Thyroid gland (tissue), 4 donors: Measurements from ENCODE around the gene GCNT2. TPM values are rescaled to one million over a fixed set of nuclear protein-coding genes. Genes with fewer than 3 reads are reported as not detected.
A peak's percentile ranks its signal among the peaks of the same experiment; 100 is the strongest.

Source experiments
- DNase-seq, 2 donors: peaks; one replicate each; pipeline ENCODE4 v3.0.0-alpha.2; 2019
- H3K27ac ChIP-seq, 3 donors: fragments of 200-600 bp; sonication (generic); 1 replicate in 2 of 3; 2 replicates in 1 of 3; pipeline ENCODE4 v1.5.1; 2016 to 2019; ENCODE audit warnings: mild to moderate bottlenecking in 1 of 3, moderate library complexity in 1 of 3
- H3K27me3 ChIP-seq: fragments of 200-600 bp; sonication (generic); one replicate; pipeline ENCODE4 v1.5.1; 2019
- H3K36me3 ChIP-seq, 2 donors: fragments of 200-600 bp; sonication (generic); one replicate each; pipeline ENCODE4 v1.5.1; 2016 to 2019
- H3K4me1 ChIP-seq, 2 donors: fragments of 200-600 bp; sonication (generic); one replicate each; pipeline ENCODE4 v1.5.1; 2017 to 2019
- H3K4me3 ChIP-seq, 3 donors: fragments of 200-600 bp; sonication (generic); replicated peaks in 1 of 3; 1 replicate in 2 of 3; 2 replicates in 1 of 3; pipeline ENCODE4 v1.5.1; 2016; ENCODE audit warnings: mild to moderate bottlenecking in 1 of 3
- H3K9me3 ChIP-seq: fragments of 200-600 bp; sonication (generic); one replicate; pipeline ENCODE4 v1.5.1; 2017
- POLR2A ChIP-seq, 2 donors: fragments of 450-650 bp; IDR thresholded peaks; one replicate each; pipeline ENCODE4 v1.6.1; 2017; ENCODE audit warnings: antibody characterized with exemption in 2 of 2, mild to moderate bottlenecking in 2 of 2, moderate library complexity in 1 of 2
- WGBS, 2 donors: methylation state at CpG; one replicate each; pipeline ENCODE4 v1.1.5; 2017; 5-methylcytosine and 5-hydroxymethylcytosine counted together
- intact Hi-C: fragments of 100-400 bp; cut with DNase I; formaldehyde crosslinking; loops from one replicate; pipeline ENCODE4 v1.15.1; 2023
- total RNA-seq, 4 donors: library from RNA; depleted of rRNA; stranded (reverse); fragments of >200 nt; gene quantifications; one replicate each; pipeline ENCODE4 v1.2.3, GENCODE V29; 2016
- TF ChIP-seq, protein P1 (sequence below), 6 experiments: fragments of 200-600 bp in 3 of 6; fragments of 450-650 bp in 3 of 6; sonication (generic) in 3 of 6; IDR thresholded peaks; one replicate each; pipeline ENCODE4 v1.5.1; 2016 to 2019; ENCODE audit warnings: antibody characterized with exemption in 6 of 6, mild to moderate bottlenecking in 2 of 6, inconsistent platforms in 1 of 6, moderate library complexity in 1 of 6

The GCNT2 gene
- total RNA-seq, 4 donors from 2014 or later: 4.0 to 9.8 (median 8.0) TPM

DNA sequence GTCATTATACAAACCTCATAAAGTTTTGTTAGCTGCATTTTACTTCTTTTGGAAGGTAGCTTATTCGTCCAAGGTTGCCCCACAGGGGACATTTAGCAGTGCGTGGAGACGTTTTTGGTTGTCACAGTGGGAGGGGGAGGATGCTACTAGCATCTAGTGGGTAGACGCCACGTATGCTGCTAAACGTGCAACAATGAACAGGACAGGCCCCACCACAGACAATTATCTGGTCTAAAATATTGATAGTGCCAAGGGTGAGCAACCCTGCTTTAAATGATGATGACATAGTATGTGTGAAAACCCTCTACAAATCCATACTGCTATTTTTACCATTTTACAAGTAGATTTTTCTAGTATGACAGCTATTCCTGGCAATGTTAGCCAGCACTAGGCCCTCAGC, 13.9 kb upstream of the GCNT2 start:
- intact Hi-C loops: no loop called here
- H3K9me3 ChIP-seq: no peaks in the 10 kb centered on the region
- WGBS, 2 donors: 73 to 84% methylated on average over 6 of the region's 6 CpGs

GRCh38 chr6:10507715-10508114, 13.4 kb upstream of the GCNT2 start:
- Histone ChIP-seq H3K27me3 (no peaks in the 10 kb centered on the region), H3K4me3 (no peak overlapping the region), H3K27ac (no peak overlapping the region), H3K4me1 (peaks cover 7% of the 10 kb centered on the region in 2 donors), H3K36me3 (no peaks in the 10 kb centered on the region), H3K9me3 (no peaks in the 10 kb centered on the region)
- DNase-seq: no peak
- no peak for TF ChIP-seq POLR2A (IDR thresholded peaks at IDR 0.05)
- TF ChIP-seq, protein P1, sequence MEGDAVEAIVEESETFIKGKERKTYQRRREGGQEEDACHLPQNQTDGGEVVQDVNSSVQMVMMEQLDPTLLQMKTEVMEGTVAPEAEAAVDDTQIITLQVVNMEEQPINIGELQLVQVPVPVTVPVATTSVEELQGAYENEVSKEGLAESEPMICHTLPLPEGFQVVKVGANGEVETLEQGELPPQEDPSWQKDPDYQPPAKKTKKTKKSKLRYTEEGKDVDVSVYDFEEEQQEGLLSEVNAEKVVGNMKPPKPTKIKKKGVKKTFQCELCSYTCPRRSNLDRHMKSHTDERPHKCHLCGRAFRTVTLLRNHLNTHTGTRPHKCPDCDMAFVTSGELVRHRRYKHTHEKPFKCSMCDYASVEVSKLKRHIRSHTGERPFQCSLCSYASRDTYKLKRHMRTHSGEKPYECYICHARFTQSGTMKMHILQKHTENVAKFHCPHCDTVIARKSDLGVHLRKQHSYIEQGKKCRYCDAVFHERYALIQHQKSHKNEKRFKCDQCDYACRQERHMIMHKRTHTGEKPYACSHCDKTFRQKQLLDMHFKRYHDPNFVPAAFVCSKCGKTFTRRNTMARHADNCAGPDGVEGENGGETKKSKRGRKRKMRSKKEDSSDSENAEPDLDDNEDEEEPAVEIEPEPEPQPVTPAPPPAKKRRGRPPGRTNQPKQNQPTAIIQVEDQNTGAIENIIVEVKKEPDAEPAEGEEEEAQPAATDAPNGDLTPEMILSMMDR (IDR thresholded peaks at IDR 0.05): no peak
- 85 to 90% methylated on average over 5 of the region's 5 CpGs for WGBS, 2 donors
- intact Hi-C loops: no loop called here

More for the DNA sequence above, 13.9 kb upstream of the GCNT2 start:
- H3K27me3 ChIP-seq: no peaks in the 10 kb centered on the region
- DNase-seq: no peak
- TF ChIP-seq POLR2A (IDR thresholded peaks at IDR 0.05): no peak
- no peak overlapping the region for H3K4me3 ChIP-seq
- no peaks in the 10 kb centered on the region for H3K36me3 ChIP-seq
- peaks cover 7% of the 10 kb centered on the region in 2 donors for H3K4me1 ChIP-seq
- no peak overlapping the region for H3K27ac ChIP-seq

DNA sequence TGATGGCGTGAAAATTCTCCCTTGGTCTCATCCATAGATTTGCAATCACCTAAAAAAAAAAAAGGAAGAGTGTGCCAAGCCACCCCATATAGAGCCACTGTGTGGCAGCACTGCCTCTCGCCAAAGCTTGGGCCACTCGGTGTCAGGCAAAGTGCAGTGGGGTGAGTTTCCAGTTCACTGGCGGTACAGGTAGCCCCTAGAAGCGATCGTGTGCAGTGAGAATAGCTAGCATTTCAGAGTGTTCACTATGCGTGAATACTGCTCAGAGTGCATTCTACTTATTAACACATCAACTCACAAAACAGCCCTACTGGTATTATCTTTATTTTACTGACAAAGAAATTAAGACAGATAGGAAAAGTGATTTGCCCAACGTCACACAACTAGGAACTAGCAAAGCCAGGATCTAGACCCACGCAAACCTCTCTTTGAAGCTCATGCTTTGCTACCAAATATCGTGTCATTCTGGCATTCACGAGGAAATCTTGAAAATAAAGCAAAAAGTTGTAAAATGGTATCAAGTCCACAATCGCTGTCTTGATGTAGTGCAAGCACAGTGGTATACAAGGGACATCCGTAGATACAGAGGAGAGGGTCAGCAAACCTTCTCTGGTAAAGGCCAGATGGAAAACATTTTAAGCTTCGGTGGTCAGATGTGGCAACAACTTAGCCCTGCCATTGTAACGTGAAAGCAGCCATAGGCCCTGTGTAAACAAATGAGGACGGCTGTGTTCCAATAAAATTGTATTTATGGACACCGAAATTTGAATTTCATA, 10.4 kb upstream of the GCNT2 start:
- Histone ChIP-seq H3K36me3 (no peaks in the 10 kb centered on the region), H3K4me1 (peaks cover 7% of the 10 kb centered on the region in 2 donors), H3K9me3 (no peaks in the 10 kb centered on the region), H3K27me3 (no peaks in the 10 kb centered on the region), H3K4me3 (no peak overlapping the region), H3K27ac (peak overlapping the region; percentile 9 to 66 (median 10))
- 31 to 37% methylated on average over 17 of the region's 17 CpGs for WGBS, 2 donors
- TF ChIP-seq, protein P1 (IDR thresholded peaks at IDR 0.05): peak in 4 of 6 experiments; percentile 65 to 93 (median 78)
- no peak for TF ChIP-seq POLR2A (IDR thresholded peaks at IDR 0.05)
- peak; percentile 83 to 86 for DNase-seq
- intact Hi-C loops: loop anchor here (10.0 kb wide), 1 partner anchor 184 kb away; the partner anchor contains the start of genes C6orf52 and PAK1IP1

DNA sequence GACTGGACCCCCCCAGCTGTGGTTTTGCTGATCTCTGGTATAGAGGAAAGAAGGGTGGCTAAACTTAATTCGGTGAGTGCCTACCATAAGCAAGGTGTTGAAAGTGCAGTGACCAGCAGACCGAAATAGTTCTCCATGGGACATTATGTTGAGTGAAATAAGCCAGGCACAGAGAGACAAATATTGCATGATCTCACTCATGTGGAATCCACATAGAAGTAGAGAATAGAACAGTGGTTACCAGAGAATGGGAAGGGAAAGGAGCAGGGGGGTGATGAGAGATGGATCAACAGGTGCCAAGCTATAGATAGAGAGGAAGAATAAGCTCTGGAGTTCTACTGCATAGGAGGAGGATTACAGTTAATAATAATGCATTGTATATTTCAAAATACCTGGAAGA, 9.7 kb upstream of the GCNT2 start:
- peaks cover 7% of the 10 kb centered on the region in 2 donors for H3K4me1 ChIP-seq
- 34 to 41% methylated on average over 2 of the region's 2 CpGs for WGBS, 2 donors
- H3K27me3 ChIP-seq: no peaks in the 10 kb centered on the region
- no peaks in the 10 kb centered on the region for H3K9me3 ChIP-seq
- intact Hi-C loops: loop anchor here (10.0 kb wide), 1 partner anchor 183 kb away; the partner anchor contains the start of genes C6orf52 and PAK1IP1
- no peak overlapping the region for H3K4me3 ChIP-seq
- TF ChIP-seq, protein P1 (IDR thresholded peaks at IDR 0.05): no peak
- no peak for TF ChIP-seq POLR2A (IDR thresholded peaks at IDR 0.05)
- H3K36me3 ChIP-seq: no peaks in the 10 kb centered on the region
- peak in 1 of 2 donors; percentile 8 for DNase-seq
- peak overlapping the region; percentile 7 to 66 (median 10) for H3K27ac ChIP-seq

- Histone ChIP-seq H3K4me3 (no peak overlapping the region), H3K9me3 (no peaks in the 10 kb centered on the region), H3K4me1 (peaks cover 7 to 8% of the 10 kb centered on the region in 2 donors), H3K27ac (no peak overlapping the region), H3K36me3 (no peaks in the 10 kb centered on the region), H3K27me3 (no peaks in the 10 kb centered on the region)
- intact Hi-C loops: loop anchor here (10.0 kb wide), 1 partner anchor 181 kb away; the partner anchor contains the start of genes C6orf52 and PAK1IP1
- no peak for TF ChIP-seq POLR2A (IDR thresholded peaks at IDR 0.05)
- TF ChIP-seq, protein P1 (IDR thresholded peaks at IDR 0.05): no peak
- DNase-seq: no peak
- WGBS, 2 donors: 68 to 78% methylated on average over 2 of the region's 2 CpGs
These were observed 7.6 kb upstream of the GCNT2 start for GRCh38 chr6:10513544-10513943.
